SU-DHL-6 (cell line): ENCODE measurements around the gene MRPL55.

Experiments used
- CTCF ChIP-seq: fragments of 200-600 bp; sonication (generic); IDR thresholded peaks from one replicate; pipeline ENCODE4 v1.5.1; 2017; ENCODE audit warnings: antibody characterized with exemption, mild to moderate bottlenecking, low read length, moderate library complexity; ENCODE audit not compliant: insufficient read depth, poor library complexity, severe bottlenecking
- EZH2phosphoT487 ChIP-seq: fragments of 200-600 bp; sonication (generic), shearing (Covaris generic); conservative IDR thresholded peaks from 2 replicates; pipeline ENCODE4 v1.6.1; 2018; ENCODE audit warnings: mild to moderate bottlenecking, antibody characterized with exemption, low read length, moderate library complexity, mixed read lengths

GRCh38 chr1:228150120-228150460, 41.0 kb upstream of the MRPL55 start:
- TF ChIP-seq CTCF (no peak), EZH2phosphoT487 (no peak)
